Putamen (tissue), 1 donor: ENCODE measurements around the gene CASQ2.
A peak's percentile ranks its signal among the peaks of the same experiment; 100 is the strongest.
"Not testable (repeated sequence)": the region's sequence is repeated elsewhere in the genome, so short reads cannot be mapped to it uniquely, and the experiment has no call there.

Experiments
- DNase-seq: peaks from one replicate; pipeline ENCODE4 v3.0.0-alpha.2; 2016; ENCODE audit warnings: low spot score

The CASQ2 gene

GRCh38 chr1:115780655-115781054 lies 12.1 kb upstream of the CASQ2 start:
- DNase-seq: not testable (repeated sequence)

- DNase-seq: not testable (repeated sequence)
These were observed 10.6 kb upstream of the CASQ2 start for GRCh38 chr1:115779075-115779474.

GRCh38 chr1:115771847-115772457 lies 3.4 kb upstream of the CASQ2 start:
- peak; percentile 59 for DNase-seq

- no peak for DNase-seq
These were observed 2.8 kb upstream of the CASQ2 start for GRCh38 chr1:115771094-115771846.

GRCh38 chr1:115767403-115767802 lies 1.1 kb downstream of the CASQ2 start:
- no peak for DNase-seq

- no peak for DNase-seq
These were observed 3.4 kb downstream of the CASQ2 start for GRCh38 chr1:115765091-115765490.

- DNase-seq: no peak
These were observed 4.0 kb downstream of the CASQ2 start for GRCh38 chr1:115764541-115764940.

- no peak for DNase-seq
These were observed 5.7 kb downstream of the CASQ2 start for GRCh38 chr1:115762779-115763178.

GRCh38 chr1:115761601-115762302 lies 6.8 kb downstream of the CASQ2 start:
- no peak for DNase-seq

- DNase-seq: no peak
These were observed 10.7 kb downstream of the CASQ2 start for GRCh38 chr1:115757856-115758255.

- no peak for DNase-seq
These were observed 11.2 kb downstream of the CASQ2 start for GRCh38 chr1:115757326-115757725.

- no peak for DNase-seq
These were observed 12.8 kb downstream of the CASQ2 start for GRCh38 chr1:115755456-115756370.

GRCh38 chr1:115753830-115754229 lies 14.7 kb downstream of the CASQ2 start:
- no peak for DNase-seq

- no peak for DNase-seq
These were observed 15.2 kb downstream of the CASQ2 start for GRCh38 chr1:115753361-115753760.

GRCh38 chr1:115748401-115749150 lies 19.9 kb downstream of the CASQ2 start:
- DNase-seq: no peak

GRCh38 chr1:115746021-115746690 lies 22.4 kb downstream of the CASQ2 start:
- DNase-seq: no peak

- DNase-seq: no peak
These were observed 23.8 kb downstream of the CASQ2 start for GRCh38 chr1:115744646-115745275.

GRCh38 chr1:115740811-115741210 lies 27.7 kb downstream of the CASQ2 start:
- no peak for DNase-seq

- DNase-seq: no peak
These were observed 36.2 kb downstream of the CASQ2 start for GRCh38 chr1:115732316-115732715.

- no peak for DNase-seq
These were observed 38.8 kb downstream of the CASQ2 start for GRCh38 chr1:115729756-115730155.
